Measurements from ENCODE around the gene SAMD13. TPM values are rescaled to one million over a fixed set of nuclear protein-coding genes. Genes with fewer than 3 reads are reported as not detected.

Gene SAMD13
- total RNA-seq, 1 experiment from 2014 or later, result 2.2 TPM

DNA sequence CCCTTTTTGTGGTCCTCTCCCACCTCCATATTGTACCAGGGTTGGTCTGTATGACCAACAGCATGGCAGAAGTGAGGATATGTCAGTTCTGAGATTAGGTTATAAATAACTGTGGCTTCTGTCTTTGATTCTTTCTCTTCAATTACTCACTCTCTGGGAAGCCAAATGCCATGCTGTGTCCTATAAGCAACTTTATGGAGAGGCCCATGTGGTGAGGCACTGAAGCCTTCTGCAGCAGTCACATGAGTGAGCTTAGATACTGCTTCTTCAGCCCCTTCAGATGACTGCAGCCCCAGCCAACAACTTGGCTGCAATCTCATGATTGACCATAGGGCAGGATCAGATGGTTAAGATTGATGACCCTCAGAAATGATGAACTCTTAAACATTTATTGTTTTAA lies 34.0 kb upstream of the SAMD13 start:
- Histone ChIP-seq H3K36me3 (ENCODE audit: control insufficient read depth, insufficient read depth, low read length) (no peaks in the 10 kb centered on the region), H3K27me3 (ENCODE audit: control insufficient read depth, insufficient read depth, low read length) (no peaks in the 10 kb centered on the region), H3K4me3 (ENCODE audit: low read depth in 2 of 2, low read length in 2 of 2) (no peak overlapping the region), H3K27ac (ENCODE audit: low read length) (no peak overlapping the region), H3K9me3 (ENCODE audit: control insufficient read depth, insufficient read depth, low read depth, low read length) (no peaks in the 10 kb centered on the region), H3K4me1 (ENCODE audit: control insufficient read depth, insufficient read depth, low read length) (peaks cover 13% of the 10 kb centered on the region)
- CTCF ChIA-PET, result no interaction called here
- TF ChIP-seq, protein P1, sequence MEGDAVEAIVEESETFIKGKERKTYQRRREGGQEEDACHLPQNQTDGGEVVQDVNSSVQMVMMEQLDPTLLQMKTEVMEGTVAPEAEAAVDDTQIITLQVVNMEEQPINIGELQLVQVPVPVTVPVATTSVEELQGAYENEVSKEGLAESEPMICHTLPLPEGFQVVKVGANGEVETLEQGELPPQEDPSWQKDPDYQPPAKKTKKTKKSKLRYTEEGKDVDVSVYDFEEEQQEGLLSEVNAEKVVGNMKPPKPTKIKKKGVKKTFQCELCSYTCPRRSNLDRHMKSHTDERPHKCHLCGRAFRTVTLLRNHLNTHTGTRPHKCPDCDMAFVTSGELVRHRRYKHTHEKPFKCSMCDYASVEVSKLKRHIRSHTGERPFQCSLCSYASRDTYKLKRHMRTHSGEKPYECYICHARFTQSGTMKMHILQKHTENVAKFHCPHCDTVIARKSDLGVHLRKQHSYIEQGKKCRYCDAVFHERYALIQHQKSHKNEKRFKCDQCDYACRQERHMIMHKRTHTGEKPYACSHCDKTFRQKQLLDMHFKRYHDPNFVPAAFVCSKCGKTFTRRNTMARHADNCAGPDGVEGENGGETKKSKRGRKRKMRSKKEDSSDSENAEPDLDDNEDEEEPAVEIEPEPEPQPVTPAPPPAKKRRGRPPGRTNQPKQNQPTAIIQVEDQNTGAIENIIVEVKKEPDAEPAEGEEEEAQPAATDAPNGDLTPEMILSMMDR (IDR thresholded peaks at IDR 0.05), result no peak
- TF ChIP-seq SIN3A (IDR thresholded peaks at IDR 0.05; ENCODE audit: borderline replicate concordance, insufficient read depth, low read depth, low read length), result no peak
- no peak for TF ChIP-seq POLR2AphosphoS5 (IDR thresholded peaks at IDR 0.05; ENCODE audit: low read depth, low read length)
- TF ChIP-seq, protein P2, sequence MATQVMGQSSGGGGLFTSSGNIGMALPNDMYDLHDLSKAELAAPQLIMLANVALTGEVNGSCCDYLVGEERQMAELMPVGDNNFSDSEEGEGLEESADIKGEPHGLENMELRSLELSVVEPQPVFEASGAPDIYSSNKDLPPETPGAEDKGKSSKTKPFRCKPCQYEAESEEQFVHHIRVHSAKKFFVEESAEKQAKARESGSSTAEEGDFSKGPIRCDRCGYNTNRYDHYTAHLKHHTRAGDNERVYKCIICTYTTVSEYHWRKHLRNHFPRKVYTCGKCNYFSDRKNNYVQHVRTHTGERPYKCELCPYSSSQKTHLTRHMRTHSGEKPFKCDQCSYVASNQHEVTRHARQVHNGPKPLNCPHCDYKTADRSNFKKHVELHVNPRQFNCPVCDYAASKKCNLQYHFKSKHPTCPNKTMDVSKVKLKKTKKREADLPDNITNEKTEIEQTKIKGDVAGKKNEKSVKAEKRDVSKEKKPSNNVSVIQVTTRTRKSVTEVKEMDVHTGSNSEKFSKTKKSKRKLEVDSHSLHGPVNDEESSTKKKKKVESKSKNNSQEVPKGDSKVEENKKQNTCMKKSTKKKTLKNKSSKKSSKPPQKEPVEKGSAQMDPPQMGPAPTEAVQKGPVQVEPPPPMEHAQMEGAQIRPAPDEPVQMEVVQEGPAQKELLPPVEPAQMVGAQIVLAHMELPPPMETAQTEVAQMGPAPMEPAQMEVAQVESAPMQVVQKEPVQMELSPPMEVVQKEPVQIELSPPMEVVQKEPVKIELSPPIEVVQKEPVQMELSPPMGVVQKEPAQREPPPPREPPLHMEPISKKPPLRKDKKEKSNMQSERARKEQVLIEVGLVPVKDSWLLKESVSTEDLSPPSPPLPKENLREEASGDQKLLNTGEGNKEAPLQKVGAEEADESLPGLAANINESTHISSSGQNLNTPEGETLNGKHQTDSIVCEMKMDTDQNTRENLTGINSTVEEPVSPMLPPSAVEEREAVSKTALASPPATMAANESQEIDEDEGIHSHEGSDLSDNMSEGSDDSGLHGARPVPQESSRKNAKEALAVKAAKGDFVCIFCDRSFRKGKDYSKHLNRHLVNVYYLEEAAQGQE (IDR thresholded peaks at IDR 0.05; ENCODE audit: insufficient read depth in 1 of 2, low read depth in 2 of 2, low read length in 1 of 2), result no peak
- TF ChIP-seq TCF7L2 (IDR thresholded peaks at IDR 0.05; ENCODE audit: low read depth, low read length), result no peak
- POLR2A ChIA-PET, result no interaction called here
- no TSS peak for BruUV-seq (replicated peaks)
- DNase-seq (ENCODE audit: low read depth, low spot score) (no peak), ATAC-seq (no peak)
- in situ Hi-C loops (cut with HindIII; ENCODE audit: low pct_unique_long_range_greater_than_20kb, low sequenced_read_pairs) (no loop called here), intact Hi-C loops (cut with micrococcal nuclease; ENCODE audit: unreplicated experiment) (no loop called here)

DNA sequence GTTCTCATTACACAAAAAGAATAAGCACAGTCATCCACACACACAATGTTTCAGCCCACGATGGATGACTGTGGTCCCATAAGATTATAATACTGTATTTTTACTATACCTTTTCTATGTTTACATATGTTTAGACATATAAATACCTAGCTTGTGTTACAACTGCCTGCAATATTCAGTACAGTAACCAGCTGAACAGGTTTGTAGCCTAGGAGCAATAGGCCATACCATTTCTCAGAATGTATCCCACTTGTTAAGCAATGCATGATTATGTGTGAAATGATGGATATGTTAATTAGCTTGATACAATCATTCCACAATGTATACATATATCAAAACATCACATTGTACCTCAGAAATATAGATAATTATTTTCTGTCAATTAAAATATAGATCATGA lies 33.2 kb upstream of the SAMD13 start:
- TF ChIP-seq, protein P2 (IDR thresholded peaks at IDR 0.05; ENCODE audit: insufficient read depth in 1 of 2, low read depth in 2 of 2, low read length in 1 of 2), result no peak
- TF ChIP-seq, protein P1 (IDR thresholded peaks at IDR 0.05), result no peak
- TF ChIP-seq POLR2AphosphoS5 (IDR thresholded peaks at IDR 0.05; ENCODE audit: low read depth, low read length), result no peak
- no peak for TF ChIP-seq SIN3A (IDR thresholded peaks at IDR 0.05; ENCODE audit: borderline replicate concordance, insufficient read depth, low read depth, low read length)
- no peak for TF ChIP-seq TCF7L2 (IDR thresholded peaks at IDR 0.05; ENCODE audit: low read depth, low read length)
- ATAC-seq (no peak), DNase-seq (ENCODE audit: low read depth, low spot score) (no peak)
- H3K27ac ChIP-seq (ENCODE audit: low read length), result no peak overlapping the region
- H3K4me3 ChIP-seq (ENCODE audit: low read depth in 2 of 2, low read length in 2 of 2), result no peak overlapping the region
- ChIA-PET POLR2A (no interaction called here), CTCF (no interaction called here)
- H3K4me1 ChIP-seq (ENCODE audit: control insufficient read depth, insufficient read depth, low read length), result peaks cover 13% of the 10 kb centered on the region
- no peaks in the 10 kb centered on the region for H3K27me3 ChIP-seq (ENCODE audit: control insufficient read depth, insufficient read depth, low read length)
- no peaks in the 10 kb centered on the region for H3K9me3 ChIP-seq (ENCODE audit: control insufficient read depth, insufficient read depth, low read depth, low read length)
- BruUV-seq (replicated peaks), result no TSS peak
- in situ Hi-C loops (cut with HindIII; ENCODE audit: low pct_unique_long_range_greater_than_20kb, low sequenced_read_pairs) (no loop called here), intact Hi-C loops (cut with micrococcal nuclease; ENCODE audit: unreplicated experiment) (no loop called here)
- no peaks in the 10 kb centered on the region for H3K36me3 ChIP-seq (ENCODE audit: control insufficient read depth, insufficient read depth, low read length)

All from Panc1 (cell line).